ENCODE measurements around the gene IRF9.
"Not testable (repeated sequence)": the region's sequence is repeated elsewhere in the genome, so short reads cannot be mapped to it uniquely, and the experiment has no call there.

IRF9 gene

GRCh38 chr14:24189460-24189859 lies 28.4 kb downstream of the IRF9 start:
- Histone ChIP-seq H3K4me1 (ENCODE audit: control insufficient read depth in 1 of 2, insufficient read depth in 2 of 2, low read length in 2 of 2) (peaks cover 9 to 26% of the 10 kb centered on the region in 2 donors), H3K4me3 (ENCODE audit: low read depth in 1 of 2, low read length in 2 of 2) (no peak overlapping the region), H3K9me3 (ENCODE audit: control insufficient read depth in 1 of 2, low read length in 2 of 2) (no peaks in the 10 kb centered on the region), H3K27ac (ENCODE audit: low read length) (no peak overlapping the region), H3K36me3 (ENCODE audit: control insufficient read depth in 1 of 2, insufficient read depth in 2 of 2, low read length in 2 of 2) (peaks cover 27 to 45% of the 10 kb centered on the region in 2 donors), H3K27me3 (ENCODE audit: low read depth, low read length) (no peaks in the 10 kb centered on the region)

- peaks cover 13 to 29% of the 10 kb centered on the region in 2 donors for H3K4me1 ChIP-seq (ENCODE audit: control insufficient read depth in 1 of 2, insufficient read depth in 2 of 2, low read length in 2 of 2)
- H3K36me3 ChIP-seq (ENCODE audit: control insufficient read depth in 1 of 2, insufficient read depth in 2 of 2, low read length in 2 of 2), result peaks cover 25 to 36% of the 10 kb centered on the region in 2 donors
- H3K27me3 ChIP-seq (ENCODE audit: low read depth, low read length), result no peaks in the 10 kb centered on the region
- H3K9me3 ChIP-seq (ENCODE audit: control insufficient read depth in 1 of 2, low read length in 2 of 2), result no peaks in the 10 kb centered on the region
- H3K4me3 ChIP-seq (ENCODE audit: low read depth in 1 of 2, low read length in 2 of 2), result no peak overlapping the region
- H3K27ac ChIP-seq (ENCODE audit: low read length), result no peak overlapping the region
These were observed 29.4 kb downstream of the IRF9 start for GRCh38 chr14:24190416-24190815.

GRCh38 chr14:24192933-24193332 lies 31.9 kb downstream of the IRF9 start:
- Histone ChIP-seq H3K4me3 (ENCODE audit: low read depth in 1 of 2, low read length in 2 of 2) (no peak overlapping the region), H3K27ac (ENCODE audit: low read length) (no peak overlapping the region), H3K36me3 (ENCODE audit: control insufficient read depth in 1 of 2, insufficient read depth in 2 of 2, low read length in 2 of 2) (peaks cover 12 to 21% of the 10 kb centered on the region in 2 donors), H3K27me3 (ENCODE audit: low read depth, low read length) (no peaks in the 10 kb centered on the region), H3K4me1 (ENCODE audit: control insufficient read depth in 1 of 2, insufficient read depth in 2 of 2, low read length in 2 of 2) (peaks cover 14 to 34% of the 10 kb centered on the region in 2 donors), H3K9me3 (ENCODE audit: control insufficient read depth in 1 of 2, low read length in 2 of 2) (no peaks in the 10 kb centered on the region)

- Histone ChIP-seq H3K4me1 (ENCODE audit: control insufficient read depth in 1 of 2, insufficient read depth in 2 of 2, low read length in 2 of 2) (peaks cover 14 to 24% of the 10 kb centered on the region in 2 donors), H3K27me3 (ENCODE audit: low read depth, low read length) (no peaks in the 10 kb centered on the region), H3K4me3 (ENCODE audit: low read depth in 1 of 2, low read length in 2 of 2) (peak overlapping the region; percentile 79 to 93), H3K9me3 (ENCODE audit: control insufficient read depth in 1 of 2, low read length in 2 of 2) (no peaks in the 10 kb centered on the region), H3K27ac (ENCODE audit: low read length) (peak overlapping the region; percentile 95), H3K36me3 (ENCODE audit: control insufficient read depth in 1 of 2, insufficient read depth in 2 of 2, low read length in 2 of 2) (peaks cover 12 to 21% of the 10 kb centered on the region in 2 donors)
These were observed 33.3 kb downstream of the IRF9 start for GRCh38 chr14:24194186-24194872.

GRCh38 chr14:24194873-24195185 lies 33.8 kb downstream of the IRF9 start:
- Histone ChIP-seq H3K4me1 (ENCODE audit: control insufficient read depth in 1 of 2, insufficient read depth in 2 of 2, low read length in 2 of 2) (peaks cover 14 to 23% of the 10 kb centered on the region in 2 donors), H3K27ac (ENCODE audit: low read length) (peak overlapping the region; percentile 95), H3K36me3 (ENCODE audit: control insufficient read depth in 1 of 2, insufficient read depth in 2 of 2, low read length in 2 of 2) (peaks cover 12 to 21% of the 10 kb centered on the region in 2 donors), H3K27me3 (ENCODE audit: low read depth, low read length) (no peaks in the 10 kb centered on the region), H3K4me3 (ENCODE audit: low read depth in 1 of 2, low read length in 2 of 2) (peak overlapping the region; percentile 79 to 93), H3K9me3 (ENCODE audit: control insufficient read depth in 1 of 2, low read length in 2 of 2) (no peaks in the 10 kb centered on the region)

- Histone ChIP-seq H3K9me3 (ENCODE audit: control insufficient read depth in 1 of 2, low read length in 2 of 2) (no peaks in the 10 kb centered on the region), H3K27ac (ENCODE audit: low read length) (peak within 1 kb of the TSS; percentile 95), H3K36me3 (ENCODE audit: control insufficient read depth in 1 of 2, insufficient read depth in 2 of 2, low read length in 2 of 2) (peaks cover 12 to 17% of the 10 kb centered on the region in 2 donors), H3K4me3 (ENCODE audit: low read depth in 1 of 2, low read length in 2 of 2) (peak within 1 kb of the TSS; percentile 79 to 93), H3K4me1 (ENCODE audit: control insufficient read depth in 1 of 2, insufficient read depth in 2 of 2, low read length in 2 of 2) (peaks cover 14 to 23% of the 10 kb centered on the region in 2 donors), H3K27me3 (ENCODE audit: low read depth, low read length) (no peaks in the 10 kb centered on the region)
These were observed 34.4 kb downstream of the IRF9 start, which contains the start of gene TM9SF1 for GRCh38 chr14:24195186-24196070. TM9SF1 (minus strand) TSS chr14:24195441; CDS start chr14:24195019, 422 bp downstream.

GRCh38 chr14:24196071-24197055 lies 35.3 kb downstream of the IRF9 start:
- Histone ChIP-seq H3K4me3 (ENCODE audit: low read depth in 1 of 2, low read length in 2 of 2) (peak overlapping the region; percentile 79 to 93), H3K27ac (ENCODE audit: low read length) (peak overlapping the region; percentile 95), H3K4me1 (ENCODE audit: control insufficient read depth in 1 of 2, insufficient read depth in 2 of 2, low read length in 2 of 2) (peaks cover 14 to 23% of the 10 kb centered on the region in 2 donors), H3K36me3 (ENCODE audit: control insufficient read depth in 1 of 2, insufficient read depth in 2 of 2, low read length in 2 of 2) (peaks cover 12 to 20% of the 10 kb centered on the region in 2 donors), H3K9me3 (ENCODE audit: control insufficient read depth in 1 of 2, low read length in 2 of 2) (no peaks in the 10 kb centered on the region), H3K27me3 (ENCODE audit: low read depth, low read length) (no peaks in the 10 kb centered on the region)

- Histone ChIP-seq H3K9me3 (ENCODE audit: control insufficient read depth in 1 of 2, low read length in 2 of 2) (no peaks in the 10 kb centered on the region), H3K4me1 (ENCODE audit: control insufficient read depth in 1 of 2, insufficient read depth in 2 of 2, low read length in 2 of 2) (peaks cover 14 to 23% of the 10 kb centered on the region in 2 donors), H3K4me3 (ENCODE audit: low read depth in 1 of 2, low read length in 2 of 2) (no peak overlapping the region), H3K27ac (ENCODE audit: low read length) (no peak overlapping the region), H3K36me3 (ENCODE audit: control insufficient read depth in 1 of 2, insufficient read depth in 2 of 2, low read length in 2 of 2) (peaks cover 11 to 18% of the 10 kb centered on the region in 2 donors), H3K27me3 (ENCODE audit: low read depth, low read length) (no peaks in the 10 kb centered on the region)
These were observed 36.0 kb downstream of the IRF9 start for GRCh38 chr14:24197056-24197450.

GRCh38 chr14:24198814-24199524 lies 37.9 kb downstream of the IRF9 start:
- Histone ChIP-seq H3K4me1 (ENCODE audit: control insufficient read depth in 1 of 2, insufficient read depth in 2 of 2, low read length in 2 of 2) (peaks cover 14 to 21% of the 10 kb centered on the region in 2 donors), H3K4me3 (ENCODE audit: low read depth in 1 of 2, low read length in 2 of 2) (no peak overlapping the region), H3K27me3 (ENCODE audit: low read depth, low read length) (no peaks in the 10 kb centered on the region), H3K27ac (ENCODE audit: low read length) (no peak overlapping the region), H3K36me3 (ENCODE audit: control insufficient read depth in 1 of 2, insufficient read depth in 2 of 2, low read length in 2 of 2) (peaks cover 4 to 10% of the 10 kb centered on the region in 2 donors), H3K9me3 (ENCODE audit: control insufficient read depth in 1 of 2, low read length in 2 of 2) (no peaks in the 10 kb centered on the region)

- H3K36me3 ChIP-seq (ENCODE audit: control insufficient read depth in 1 of 2, insufficient read depth in 2 of 2, low read length in 2 of 2), result peaks cover 20 to 30% of the 10 kb centered on the region in 2 donors
- not testable (repeated sequence) for H3K4me1 ChIP-seq (ENCODE audit: control insufficient read depth in 1 of 2, insufficient read depth in 2 of 2, low read length in 2 of 2); H3K9me3 ChIP-seq (ENCODE audit: control insufficient read depth in 1 of 2, low read length in 2 of 2); H3K4me3 ChIP-seq (ENCODE audit: low read depth in 1 of 2, low read length in 2 of 2); H3K27ac ChIP-seq (ENCODE audit: low read length); H3K27me3 ChIP-seq (ENCODE audit: low read depth, low read length)
These were observed 41.5 kb downstream of the IRF9 start for GRCh38 chr14:24202538-24202937.
